Ovary (tissue), 9 donors: ENCODE results near the gene VAPB. TPM values are rescaled to one million over a fixed set of nuclear protein-coding genes. Genes with fewer than 3 reads are reported as not detected.

ENCODE experiments used
- DNase-seq, 5 donors: peaks; one replicate each; pipeline ENCODE4 v3.0.0-alpha.2; 2019 to 2020
- H3K27ac ChIP-seq, 2 donors: fragments of 200-600 bp; one replicate each; pipeline versions ENCODE4 v1.5.1 to v1.8.0; 2019 to 2022
- H3K27me3 ChIP-seq: fragments of 200-600 bp; one replicate; pipeline ENCODE4 v1.8.0; 2022
- H3K36me3 ChIP-seq: fragments of 200-600 bp; sonication (generic); one replicate; pipeline ENCODE4 v1.5.1; 2019
- H3K4me1 ChIP-seq: one replicate; pipeline ENCODE4 v1.8.1; 2013; ENCODE audit warnings: mild to moderate bottlenecking, moderate library complexity; ENCODE audit not compliant: insufficient read depth
- H3K4me3 ChIP-seq: fragments of 200-600 bp; sonication (generic); one replicate; pipeline ENCODE4 v1.5.1; 2017
- H3K9me3 ChIP-seq, 2 donors: fragments of 200-600 bp in 1 of 2; sonication (generic) in 1 of 2; one replicate each; pipeline versions ENCODE4 v1.5.1 to v1.8.1; 2013 to 2019; ENCODE audit warnings: mild to moderate bottlenecking in 1 of 2, moderate library complexity in 1 of 2
- CTCF ChIP-seq, 3 donors: fragments of 450-650 bp in 2 of 3; fragments of 200-600 bp in 1 of 3; IDR thresholded peaks; one replicate each; pipeline versions ENCODE4 v1.5.1 to v1.8.0; 2016 to 2022; ENCODE audit warnings: antibody characterized with exemption in 3 of 3, mild to moderate bottlenecking in 1 of 3
- EP300 ChIP-seq: sonication (generic); formaldehyde crosslinking; IDR thresholded peaks from one replicate; pipeline ENCODE4 v1.6.1; 2017; ENCODE audit warnings: antibody characterized with exemption
- POLR2A ChIP-seq: fragments of 450-650 bp; IDR thresholded peaks from one replicate; pipeline ENCODE4 v1.6.1; 2017; ENCODE audit warnings: antibody characterized with exemption, mild to moderate bottlenecking, moderate library complexity
- WGBS, 3 donors: extraction: QIAGEN DNeasy Blood & Tissue Kit in 1 of 3; methylation state at CpG; one replicate each; pipeline versions ENCODE4 v1.1.5 to v1.1.7; 2013 to 2017; 5-methylcytosine and 5-hydroxymethylcytosine counted together
- intact Hi-C, 4 donors: fragments of 100-400 bp; cut with DNase I; formaldehyde crosslinking; loops; one replicate each; pipeline versions ENCODE4 v1.11.0 to v1.15.1; 2022 to 2023
- polyA plus RNA-seq, 2 donors: library from polyadenylated mRNA; stranded (reverse); fragments of 200-250 nt in 1 of 2; fragments of 350-450 nt in 1 of 2; fragmentation: Illumina TruSeq in 1 of 2; extraction: RNeasy Lipid Tissue Mini Kit (QIAGEN cat#74804) in 1 of 2; gene quantifications; one replicate each; pipeline ENCODE4 v1.2.3, GENCODE V29; 2013 to 2014
- total RNA-seq, 7 donors: library from RNA; depleted of rRNA in 2 of 7; stranded (reverse); fragments of >200 nt in 2 of 7; fragmentation: NEBNext Ultra II Directional in 3 of 7; extraction: Animal tissue kit (Norgen Biotek cat#: 25700) in 3 of 7; gene quantifications; one replicate each; pipeline versions ENCODE4 v1.1.0 to v1.2.4, GENCODE V29; 2016 to 2023
- donor health status: DM: no; HTN: no; CAD: no; lungs with moderate emphysema.
- donor health status: DM: no; HTN: no; CAD: no.
- donor health status: Bipolar disorder and iron deficiency.
- donor health status: DM: yes; HTN: yes; CAD: no.
- donor health status: DM: no; HTN: no; CAD: no.
- donor health status: DM: yes; HTN: yes; CAD: no.

Gene VAPB
- total and polyA plus RNA-seq, 9 donors = 11.8 to 81.6 (median 47.5) TPM

DNA sequence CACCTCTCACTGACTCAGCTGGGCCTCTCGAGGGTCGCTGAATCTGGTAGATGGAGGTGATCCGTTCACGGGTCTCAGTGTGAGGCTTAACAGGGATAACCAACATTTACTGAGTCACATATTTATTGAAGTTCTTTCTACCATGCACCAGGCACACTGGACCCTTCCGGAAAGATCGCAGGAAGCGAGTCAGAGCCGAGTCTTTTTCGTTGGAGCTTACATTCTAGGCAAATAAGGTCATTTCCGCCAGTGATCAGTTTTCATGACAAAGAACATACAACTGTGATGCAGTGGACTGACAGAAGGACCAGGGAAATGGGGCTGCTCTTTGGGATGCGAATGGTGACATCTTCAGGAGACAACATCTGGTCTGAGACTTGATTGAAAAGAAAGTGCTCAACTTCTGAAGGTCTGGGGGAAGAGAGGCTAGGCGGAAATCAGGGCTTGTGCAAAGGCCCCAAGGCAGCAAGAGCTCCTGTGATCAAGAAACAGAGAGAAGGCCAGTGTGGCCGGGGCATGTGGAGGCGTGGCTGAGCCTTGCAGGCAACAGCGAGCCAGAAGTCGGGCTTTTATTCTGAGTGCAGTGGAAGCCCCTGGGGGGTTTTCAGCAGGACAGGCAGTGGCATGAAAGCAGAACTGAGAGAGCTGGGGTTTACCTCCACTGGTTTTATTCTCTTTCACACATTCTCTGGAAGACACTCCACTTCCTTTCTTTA, 69.5 kb downstream of the VAPB start:
- Histone ChIP-seq H3K9me3 (no peaks in the 10 kb centered on the region), H3K27ac (no peak overlapping the region), H3K36me3 (no peaks in the 10 kb centered on the region), H3K27me3 (no peaks in the 10 kb centered on the region), H3K4me3 (no peak overlapping the region), H3K4me1 (peaks cover 2% of the 10 kb centered on the region)
- no peak for TF ChIP-seq POLR2A
- TF ChIP-seq EP300 = no peak
- no peak for TF ChIP-seq CTCF (IDR thresholded peaks at IDR 0.05)
- no peak for DNase-seq
- intact Hi-C loops = no loop called here
- WGBS, 3 donors = 92 to 96% (median 93%) methylated on average over 16 of the region's 16 CpGs

GRCh38 chr20:58459058-58459750, 70.2 kb downstream of the VAPB start:
- peaks cover under 1% of the 10 kb centered on the region for H3K4me1 ChIP-seq
- intact Hi-C loops = no loop called here
- no peak overlapping the region for H3K4me3 ChIP-seq
- H3K27me3 ChIP-seq = no peaks in the 10 kb centered on the region
- no peak for DNase-seq
- H3K9me3 ChIP-seq = no peaks in the 10 kb centered on the region
- no peak for TF ChIP-seq EP300
- no peak for TF ChIP-seq POLR2A
- TF ChIP-seq CTCF (IDR thresholded peaks at IDR 0.05) = no peak
- no peaks in the 10 kb centered on the region for H3K36me3 ChIP-seq
- 95 to 97% (median 96%) methylated on average over 5 of the region's 5 CpGs for WGBS, 3 donors
- no peak overlapping the region for H3K27ac ChIP-seq

DNA sequence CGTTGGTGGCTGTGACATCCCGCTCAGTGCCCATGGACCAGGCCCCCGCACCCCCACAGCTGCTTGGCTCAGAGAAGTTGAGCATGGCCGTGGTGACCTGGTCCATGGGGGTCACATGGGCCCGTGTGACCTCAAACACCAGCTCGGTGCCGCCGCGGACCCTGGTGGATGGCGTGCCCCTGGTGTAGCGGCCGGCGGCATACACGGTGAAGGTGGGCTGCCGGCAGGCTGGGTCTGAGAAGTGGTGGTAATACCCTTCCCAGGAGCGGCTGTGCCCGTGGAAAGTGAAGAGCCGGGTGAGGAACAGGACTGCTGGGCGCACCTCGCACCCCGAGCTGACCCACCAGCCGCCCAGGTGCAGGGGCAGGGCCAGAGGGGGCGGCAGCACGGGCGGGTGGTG, 72.1 kb downstream of the VAPB start:
- no peaks in the 10 kb centered on the region for H3K9me3 ChIP-seq
- TF ChIP-seq EP300 (no peak), POLR2A (no peak), CTCF (IDR thresholded peaks at IDR 0.05) (no peak)
- H3K4me3 ChIP-seq = no peak overlapping the region
- no peaks in the 10 kb centered on the region for H3K27me3 ChIP-seq
- intact Hi-C loops = no loop called here
- H3K36me3 ChIP-seq = no peaks in the 10 kb centered on the region
- no peak for DNase-seq
- 94 to 98% (median 96%) methylated on average over 21 to 25 of the region's 25 CpGs for WGBS, 3 donors
- H3K4me1 ChIP-seq = no peaks in the 10 kb centered on the region
- H3K27ac ChIP-seq = no peak overlapping the region

GRCh38 chr20:58461899-58462298, 72.9 kb downstream of the VAPB start:
- Histone ChIP-seq H3K36me3 (no peaks in the 10 kb centered on the region), H3K9me3 (no peaks in the 10 kb centered on the region), H3K4me1 (no peaks in the 10 kb centered on the region), H3K27me3 (no peaks in the 10 kb centered on the region), H3K4me3 (no peak overlapping the region), H3K27ac (no peak overlapping the region)
- TF ChIP-seq POLR2A = no peak
- no peak for TF ChIP-seq EP300
- TF ChIP-seq CTCF (IDR thresholded peaks at IDR 0.05) = no peak
- WGBS, 3 donors = 95 to 96% (median 95%) methylated on average over 6 of the region's 6 CpGs
- intact Hi-C loops = no loop called here
- DNase-seq = no peak
